HG03460 (cell line): ENCODE results near the gene MKNK2.

Experiments used
- ATAC-seq: cut with Tn5 transposase; IDR thresholded peaks from one replicate; pipeline ENCODE4 v1.9.1; 2021; ENCODE audit not compliant: unreplicated experiment

The MKNK2 gene

GRCh38 chr19:2033115-2033824, 17.8 kb downstream of the MKNK2 start:
- no peak for ATAC-seq

- no peak for ATAC-seq
These were observed 18.6 kb downstream of the MKNK2 start for GRCh38 chr19:2032296-2032941.

GRCh38 chr19:2027361-2027760, 23.7 kb downstream of the MKNK2 start:
- ATAC-seq = no peak

GRCh38 chr19:2026770-2027169, 24.3 kb downstream of the MKNK2 start:
- ATAC-seq = no peak

GRCh38 chr19:2022289-2022688, 28.8 kb downstream of the MKNK2 start:
- no peak for ATAC-seq

GRCh38 chr19:2021453-2022140, 29.4 kb downstream of the MKNK2 start:
- no peak for ATAC-seq

- ATAC-seq = no peak
These were observed 32.3 kb downstream of the MKNK2 start for GRCh38 chr19:2018752-2019151.

- no peak for ATAC-seq
These were observed 34.8 kb downstream of the MKNK2 start for GRCh38 chr19:2016041-2016807.

GRCh38 chr19:2015608-2015950, 35.5 kb downstream of the MKNK2 start, which contains the start of gene BTBD2:
Gene BTBD2 (minus strand): TSS chr19:2015714. CDS start chr19:2015703, 11 bp downstream.
- no peak for ATAC-seq

GRCh38 chr19:2014731-2015607, 36.1 kb downstream of the MKNK2 start:
- ATAC-seq = no peak

GRCh38 chr19:2014131-2014571, 36.9 kb downstream of the MKNK2 start:
- ATAC-seq = no peak

GRCh38 chr19:2013683-2013961, 37.4 kb downstream of the MKNK2 start:
- ATAC-seq = no peak

- ATAC-seq = no peak
These were observed 37.9 kb downstream of the MKNK2 start for GRCh38 chr19:2012941-2013682.

- ATAC-seq = no peak
These were observed 39.9 kb downstream of the MKNK2 start for GRCh38 chr19:2011169-2011568.

- no peak for ATAC-seq
These were observed 40.8 kb downstream of the MKNK2 start for GRCh38 chr19:2010135-2010668.

- ATAC-seq = no peak
These were observed 47.2 kb downstream of the MKNK2 start for GRCh38 chr19:2003874-2004273.

- no peak for ATAC-seq
These were observed 51.1 kb downstream of the MKNK2 start for GRCh38 chr19:1999856-2000515.

- no peak for ATAC-seq
These were observed 52.0 kb downstream of the MKNK2 start for GRCh38 chr19:1998712-1999708.
